HG03520 (cell line): Measurements from ENCODE around the gene TUBB1.
"Not testable (repeated sequence)": the region's sequence is repeated elsewhere in the genome, so short reads cannot be mapped to it uniquely, and the experiment has no call there.

Source experiments
- ATAC-seq: cut with Tn5 transposase; IDR thresholded peaks from one replicate; pipeline ENCODE4 v1.9.1; 2021; ENCODE audit warnings: mild to moderate bottlenecking, moderate library complexity; ENCODE audit not compliant: unreplicated experiment

The TUBB1 gene

DNA sequence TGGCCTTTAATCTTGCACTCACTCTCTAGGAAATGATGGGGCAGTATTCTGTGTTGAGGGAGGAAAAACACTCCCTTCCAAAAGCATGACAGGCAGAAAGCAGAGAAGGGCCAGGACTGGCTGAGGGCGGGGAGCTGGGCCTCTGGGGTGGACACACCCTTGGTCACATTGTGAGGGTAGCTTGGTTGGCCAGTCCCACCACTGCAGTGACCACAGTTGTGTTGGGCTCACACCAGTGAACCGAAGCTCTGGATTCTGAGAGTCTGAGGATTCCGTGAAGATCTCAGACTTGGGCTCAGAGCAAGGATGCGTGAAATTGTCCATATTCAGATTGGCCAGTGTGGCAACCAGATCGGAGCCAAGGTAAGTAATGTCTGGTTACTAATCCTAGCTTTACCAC is at the start of gene TUBB1:
Gene TUBB1, plus strand, starts transcription at position 213 of the 400 bp plus-strand sequence. Its CDS starts 94 bp downstream, at position 307.
- ATAC-seq: no peak

DNA sequence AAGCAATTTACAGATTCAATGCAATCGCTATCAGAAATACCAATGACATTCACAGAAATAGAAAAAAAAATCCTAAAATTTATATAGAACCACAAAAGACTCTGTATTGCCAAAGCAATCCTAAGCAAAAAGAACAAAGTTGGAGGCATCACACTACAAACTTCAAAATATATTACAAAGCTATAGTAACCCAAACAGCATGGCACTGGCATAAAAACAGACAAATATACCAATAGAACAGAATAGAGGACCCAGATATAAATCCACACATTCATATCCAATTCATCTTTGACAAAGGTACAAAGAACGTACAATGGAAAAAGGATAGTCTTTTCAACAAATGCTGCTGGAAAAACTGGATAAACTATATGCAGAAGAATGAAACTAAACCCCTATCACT is 49.8 kb upstream of the TUBB1 start:
- ATAC-seq: no peak

DNA sequence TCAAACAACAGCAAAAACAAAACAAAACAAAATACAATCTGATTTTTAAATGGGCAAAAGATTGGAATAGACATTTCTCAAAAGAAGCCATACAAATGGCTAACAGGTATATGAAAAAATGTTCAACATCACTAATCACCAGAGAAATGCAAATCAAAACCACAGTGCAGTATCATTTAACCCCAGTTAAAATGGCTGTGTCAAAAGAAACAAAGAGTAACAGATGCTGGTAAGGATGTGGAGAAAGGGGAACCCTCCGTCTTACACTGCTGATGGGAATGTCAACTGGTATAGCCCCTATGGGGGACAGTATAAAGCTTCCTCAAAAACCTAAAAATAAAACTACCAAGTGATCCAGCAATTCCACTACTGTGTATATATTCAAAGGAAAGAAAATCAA is 49.1 kb upstream of the TUBB1 start:
- no peak for ATAC-seq

DNA sequence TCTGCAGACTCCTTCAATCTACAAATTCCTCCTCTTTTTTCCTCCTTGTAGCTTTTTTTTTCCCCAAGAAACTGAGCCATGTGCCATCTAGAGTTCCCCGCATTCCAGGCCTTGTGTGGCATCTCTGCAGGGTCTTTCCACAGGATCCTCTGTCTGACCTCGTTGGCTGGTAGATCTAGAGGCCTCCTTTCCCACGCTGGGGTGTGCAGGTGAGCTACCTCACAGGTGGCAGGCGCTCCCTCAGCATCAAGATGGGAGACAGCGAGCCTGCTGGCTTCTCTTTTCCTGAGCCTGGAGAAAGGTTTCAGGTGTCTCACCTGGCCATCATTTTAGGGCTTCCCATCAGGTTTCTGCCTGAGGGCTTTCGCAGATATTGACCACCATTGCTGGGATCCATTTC is 47.8 kb upstream of the TUBB1 start:
- ATAC-seq: no peak

DNA sequence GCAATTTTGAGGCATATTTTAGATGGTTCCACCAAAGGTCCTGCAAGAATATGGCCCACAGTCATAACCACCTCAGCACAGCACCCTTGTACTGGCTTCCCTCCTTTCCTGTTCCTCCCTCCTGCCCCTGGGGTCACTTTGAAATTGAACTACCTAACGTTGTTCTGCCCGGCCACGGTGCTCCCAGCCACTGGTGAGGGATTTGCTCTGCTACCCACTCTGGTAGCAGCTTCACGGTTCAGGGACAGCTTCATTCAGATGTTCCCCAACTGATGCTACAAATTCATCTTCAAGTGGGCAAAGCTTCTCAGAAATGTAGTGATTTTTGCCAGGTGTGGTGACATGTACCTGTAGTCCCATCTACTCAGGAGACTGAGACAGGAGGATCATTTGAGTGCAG is 46.0 kb upstream of the TUBB1 start:
- no peak for ATAC-seq

DNA sequence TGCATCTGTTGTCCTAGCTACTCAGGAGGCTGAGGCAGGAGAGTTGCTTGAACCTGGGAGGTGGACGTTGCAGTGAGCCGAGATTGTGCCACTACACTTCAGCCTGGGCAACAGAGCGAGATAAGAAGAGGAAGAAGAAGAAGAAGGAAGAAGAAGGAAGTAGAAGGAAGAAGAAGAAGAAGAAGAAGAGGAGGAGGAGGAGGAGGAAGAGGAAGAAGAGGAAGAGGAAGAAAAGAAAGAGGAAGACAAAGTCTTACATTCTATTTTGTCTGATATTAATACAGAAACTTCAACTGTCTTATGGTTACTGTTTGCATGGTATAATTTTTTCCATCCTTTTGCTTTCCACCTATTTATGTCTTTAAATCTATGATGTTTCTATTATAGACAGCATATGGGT is 45.4 kb upstream of the TUBB1 start:
- no peak for ATAC-seq

DNA sequence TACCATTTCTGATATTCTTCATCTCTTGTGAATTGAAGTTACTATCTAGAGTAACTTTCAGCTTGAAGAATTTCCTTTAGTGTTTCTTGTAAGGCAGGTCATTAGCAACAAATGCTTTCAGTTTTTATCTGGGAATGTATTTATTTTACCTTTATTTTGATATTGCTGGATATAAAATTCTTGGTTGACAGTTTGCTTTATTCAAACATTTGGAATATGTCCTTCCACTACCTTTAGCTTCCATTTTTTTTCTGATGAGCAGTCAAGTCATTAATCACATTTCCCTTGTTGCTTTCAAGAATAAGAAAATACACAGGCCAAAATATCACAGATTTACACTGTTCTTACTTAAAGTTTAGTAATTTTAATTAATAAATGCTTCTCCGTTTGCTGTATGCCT is 43.9 kb upstream of the TUBB1 start:
- no peak for ATAC-seq

DNA sequence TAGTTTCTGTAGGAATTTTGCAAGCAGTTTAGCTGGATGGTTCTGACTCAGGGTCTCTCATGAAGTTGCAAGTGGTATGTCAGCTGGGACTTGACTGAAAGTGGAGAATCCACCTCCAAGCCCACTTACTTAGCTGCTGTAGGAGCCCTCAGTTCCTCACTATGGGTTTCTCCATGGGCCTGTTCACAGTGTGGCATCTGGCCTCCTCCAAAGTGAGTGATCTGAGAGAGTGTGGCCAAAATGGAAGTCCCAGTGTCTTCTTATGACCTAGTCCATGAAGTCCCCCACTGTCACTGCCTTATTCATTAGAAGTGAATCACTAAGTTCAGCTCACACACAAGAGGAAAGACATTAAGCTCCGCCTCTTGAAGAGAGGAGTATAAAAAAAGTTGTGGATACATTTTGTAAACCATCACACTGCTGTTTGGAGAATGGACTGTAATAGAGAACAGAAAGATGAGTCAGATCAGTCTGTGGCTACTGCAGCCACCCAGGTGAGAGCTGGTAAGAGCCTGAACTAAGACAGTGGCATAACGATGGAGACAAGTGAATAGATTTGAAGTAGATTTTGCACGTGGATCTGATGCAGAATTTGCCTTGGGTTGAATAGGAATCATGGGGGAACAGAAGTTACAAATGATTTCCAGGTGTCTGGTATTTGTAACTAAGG is 43.0 kb upstream of the TUBB1 start:
- ATAC-seq: no peak

DNA sequence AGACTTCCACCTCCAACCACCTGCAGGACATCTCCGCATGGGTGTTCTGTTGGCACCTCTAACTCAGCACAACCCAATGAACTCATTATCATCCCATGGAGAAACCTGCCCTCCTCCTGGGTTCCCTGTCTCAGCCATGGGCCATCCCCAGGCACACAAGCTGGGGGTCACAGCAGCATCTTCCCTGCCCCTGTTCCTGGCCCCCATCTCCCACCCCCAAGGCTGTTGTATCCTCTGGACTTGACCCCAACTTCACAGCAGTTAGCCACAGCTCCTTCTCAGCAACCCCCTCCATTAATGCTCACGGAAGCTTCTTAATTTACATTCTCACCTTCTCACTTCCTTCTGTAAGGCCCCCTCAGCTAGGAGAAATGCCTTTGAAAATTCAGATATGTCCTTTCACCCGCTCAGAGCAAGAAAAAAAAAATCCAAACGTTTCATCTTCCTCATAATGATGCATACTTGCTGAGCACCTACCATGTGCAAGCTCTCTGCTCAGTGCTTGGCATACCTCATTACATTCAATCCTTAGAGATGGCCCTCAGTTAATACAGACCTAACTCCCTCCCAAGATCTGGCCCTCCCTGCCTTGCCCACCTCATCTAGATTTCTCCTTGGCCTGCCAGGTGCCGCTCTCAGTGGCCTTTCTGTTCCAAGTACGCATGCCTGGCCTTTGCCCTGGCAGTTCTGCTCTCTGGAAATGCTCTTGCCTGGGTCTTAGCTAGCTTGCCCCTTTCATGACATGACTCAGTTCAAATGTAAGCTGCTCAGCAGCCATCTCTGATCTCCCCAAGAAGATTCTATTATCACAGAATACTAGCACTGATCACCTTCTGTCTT is 40.7 kb upstream of the TUBB1 start:
- ATAC-seq: no peak

DNA sequence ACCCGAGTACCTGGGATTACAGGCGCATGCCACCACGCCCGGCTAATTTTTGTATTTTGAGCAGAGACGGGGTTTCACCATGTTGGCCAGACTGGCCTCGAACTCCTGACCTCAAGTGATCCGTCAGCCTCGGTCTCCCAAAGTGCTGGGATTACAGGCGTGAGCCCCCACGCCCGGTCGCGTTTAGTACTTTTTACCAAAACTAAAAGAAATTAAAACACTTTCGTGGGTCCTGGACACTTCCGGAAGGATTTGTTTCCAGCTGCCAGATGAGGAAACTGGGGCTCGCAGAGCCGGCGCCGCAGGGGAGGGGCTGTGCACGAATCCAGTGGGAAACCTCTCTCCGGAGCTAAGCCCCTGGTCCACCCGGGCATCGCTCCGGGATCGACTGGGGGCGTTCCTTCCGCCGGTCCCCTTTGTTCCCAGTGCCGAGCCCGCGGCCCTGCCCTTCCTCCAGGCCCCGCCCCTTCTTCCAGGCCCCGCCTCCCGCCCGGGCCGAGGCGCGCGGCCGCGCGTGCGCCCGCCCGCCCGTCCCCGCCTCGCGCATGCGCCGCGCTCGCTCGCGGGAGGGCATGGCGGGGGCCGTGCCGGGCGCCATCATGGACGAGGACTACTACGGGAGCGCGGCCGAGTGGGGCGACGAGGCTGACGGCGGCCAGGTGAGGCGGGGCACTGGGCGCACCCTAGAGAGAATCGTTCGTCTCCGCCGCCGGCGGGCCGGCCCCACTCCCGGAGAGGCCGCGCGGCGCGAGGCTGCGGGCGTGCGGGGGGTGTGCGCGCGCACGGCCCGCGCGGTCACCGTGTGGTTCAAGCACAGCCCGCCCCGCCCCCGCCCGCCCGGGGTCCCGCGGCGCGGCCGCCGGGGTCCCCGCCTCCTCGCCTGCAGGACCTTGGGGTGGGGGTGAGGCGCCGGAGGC is 38.3 kb upstream of the TUBB1 start, which contains the start of gene NELFCD:
Gene NELFCD, plus strand, starts transcription at position 546 of the 917 bp plus-strand sequence. Its CDS starts 54 bp downstream, at position 600.
- ATAC-seq: peak; percentile 68

DNA sequence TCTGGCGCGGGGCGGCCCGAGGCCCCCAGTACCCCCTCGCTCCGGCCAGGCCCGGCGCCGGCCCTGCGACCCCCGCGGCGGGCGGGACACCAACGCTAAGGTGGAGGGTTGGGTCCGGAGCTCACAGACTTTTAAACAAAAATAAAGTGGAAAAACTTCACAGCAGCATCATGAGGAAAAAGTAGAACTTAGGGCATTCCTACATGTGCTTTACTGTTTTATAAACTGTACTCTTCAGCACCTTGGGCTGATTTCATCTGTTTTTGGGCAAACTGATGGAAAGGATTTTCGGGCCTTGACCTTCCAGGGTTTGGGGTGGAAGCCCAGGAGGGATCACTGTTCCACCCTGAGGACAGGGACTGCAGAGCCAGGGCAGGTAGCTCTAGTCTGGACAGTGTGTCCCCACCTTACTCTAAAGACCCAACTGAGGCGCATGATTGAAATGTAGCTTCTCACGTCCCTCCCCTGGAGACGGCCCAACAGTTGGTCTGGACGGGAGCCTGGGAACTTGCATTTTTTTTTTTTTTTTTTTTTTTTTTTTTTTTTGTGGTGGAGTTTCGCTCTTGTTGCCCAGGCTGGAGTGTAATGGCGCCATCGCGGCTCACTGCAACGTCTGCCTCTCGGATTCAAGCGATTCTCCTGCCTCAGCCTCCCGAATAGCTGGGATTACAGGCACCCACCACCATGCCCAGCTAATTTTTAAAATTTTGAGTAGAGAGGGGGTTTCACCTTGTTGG is 37.4 kb upstream of the TUBB1 start:
- ATAC-seq: peak; percentile 3

DNA sequence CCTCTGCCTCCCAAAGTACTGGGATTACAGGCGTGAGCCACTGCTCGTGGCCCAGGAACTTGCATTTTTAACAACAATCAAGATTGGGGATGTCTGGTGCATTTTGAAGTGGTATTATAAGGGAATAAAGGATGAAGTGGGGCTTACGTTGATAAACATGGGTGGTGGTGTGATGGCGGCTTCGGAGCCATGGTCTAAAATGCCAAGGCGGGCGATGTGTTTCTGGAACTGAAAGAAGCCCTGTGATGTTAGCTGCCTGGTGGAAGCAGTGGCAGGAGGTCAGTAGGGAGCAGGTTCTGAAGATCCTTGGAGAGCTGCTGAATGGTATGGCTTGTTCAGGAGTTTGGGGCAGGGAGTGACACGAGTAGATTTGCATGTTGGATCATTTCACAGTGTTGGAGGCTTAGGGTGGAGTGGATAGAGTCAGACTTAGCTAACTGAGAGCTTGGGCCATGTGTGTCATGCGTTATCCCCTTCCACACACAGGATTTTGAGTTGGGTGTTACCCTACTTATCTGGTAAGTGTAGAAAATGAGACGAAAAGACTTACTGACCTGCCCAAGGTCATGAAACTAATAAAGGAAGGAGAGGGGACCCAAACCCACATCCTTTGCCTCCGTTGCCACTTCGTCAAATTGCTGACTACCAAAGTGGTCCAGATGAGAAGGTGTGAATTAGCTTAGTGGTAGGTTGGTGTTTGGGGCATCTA is 36.7 kb upstream of the TUBB1 start:
- no peak for ATAC-seq

DNA sequence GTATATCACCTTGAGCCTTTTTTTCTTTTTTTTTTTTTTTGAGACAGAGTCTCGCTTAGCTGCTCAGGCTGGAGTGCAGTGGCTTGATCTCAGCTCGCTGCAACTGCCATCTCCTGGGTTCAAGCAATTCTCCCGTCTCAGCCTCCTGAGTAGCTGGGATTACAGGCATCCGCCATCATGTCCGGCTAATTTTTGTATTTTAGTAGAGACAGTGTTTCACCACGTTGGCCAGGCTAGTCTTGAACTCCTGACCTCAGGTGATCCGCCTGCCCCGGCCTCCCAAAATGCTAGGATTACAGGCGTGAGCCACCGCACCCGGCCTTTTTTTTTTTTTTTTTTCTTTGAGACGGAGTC is 36.1 kb upstream of the TUBB1 start:
- not testable (repeated sequence) for ATAC-seq

DNA sequence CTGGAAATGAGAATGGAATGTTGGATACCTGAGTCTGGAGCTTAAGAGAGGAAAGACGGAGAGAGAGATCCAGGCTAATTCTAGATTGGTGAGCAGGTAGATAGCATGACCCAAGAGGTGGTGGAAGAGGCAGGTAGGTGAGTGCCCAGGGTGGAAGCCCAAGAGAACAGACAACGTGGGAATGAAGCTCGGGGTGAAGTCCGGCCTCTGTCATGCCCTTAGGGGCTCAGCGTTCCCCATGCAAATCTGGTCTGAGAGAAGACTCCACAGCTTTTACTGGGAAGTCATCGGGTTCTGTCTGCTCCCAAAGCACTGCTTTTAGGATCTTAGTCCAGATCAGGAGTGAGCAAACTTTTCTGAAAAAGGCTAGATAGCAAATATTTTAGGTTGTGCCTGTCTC is 34.5 kb upstream of the TUBB1 start:
- ATAC-seq: no peak

DNA sequence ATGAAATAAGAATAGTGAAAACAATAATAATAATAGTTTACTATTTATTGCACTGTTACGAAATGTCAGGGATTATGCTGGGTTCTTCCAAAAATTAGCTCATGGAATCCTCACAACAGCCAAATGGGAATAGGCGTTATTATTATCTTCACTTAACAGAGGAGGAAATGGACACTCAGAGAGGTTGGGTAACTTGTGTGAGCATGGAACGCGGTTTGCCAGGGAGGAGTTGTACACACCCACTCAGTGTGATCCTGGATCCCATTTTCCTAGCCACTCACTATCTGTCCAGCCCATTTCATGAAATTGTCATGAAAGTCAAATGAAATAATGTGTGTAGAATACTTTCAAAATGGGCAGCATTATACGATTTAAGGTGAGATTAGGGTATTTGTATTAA is 33.6 kb upstream of the TUBB1 start:
- ATAC-seq: no peak

DNA sequence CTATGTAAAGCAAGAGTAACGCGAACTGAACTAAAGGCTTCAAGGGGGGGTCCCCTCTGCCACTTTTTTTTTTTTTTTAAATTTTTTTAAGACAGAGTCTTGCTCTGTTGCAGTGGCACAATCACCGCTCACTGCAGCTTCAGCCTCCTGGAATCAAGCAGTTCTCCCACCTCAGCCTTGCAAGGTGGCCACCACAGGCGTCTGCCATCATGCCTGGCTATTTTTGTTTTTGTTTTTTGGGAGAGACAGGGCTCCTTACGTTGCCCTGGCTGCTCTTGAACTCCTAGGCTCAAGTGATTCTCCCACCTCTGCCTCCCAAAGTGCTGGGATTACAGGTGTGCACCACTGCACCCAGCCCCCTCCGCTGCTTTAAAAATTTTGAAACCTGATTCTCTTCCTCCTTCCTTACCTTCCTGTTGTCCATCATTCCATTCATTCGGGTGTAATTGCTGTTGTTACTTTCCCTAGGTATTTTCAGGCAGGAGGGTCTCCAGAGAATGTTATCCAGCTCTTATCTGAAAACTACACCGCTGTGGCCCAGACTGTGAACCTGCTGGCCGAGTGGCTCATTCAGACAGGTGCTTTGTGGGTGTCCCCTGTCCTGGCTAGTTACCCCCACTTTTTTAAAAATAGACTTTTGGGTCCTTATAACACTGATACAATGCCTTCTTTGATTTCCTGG is 32.8 kb upstream of the TUBB1 start:
- ATAC-seq: no peak

DNA sequence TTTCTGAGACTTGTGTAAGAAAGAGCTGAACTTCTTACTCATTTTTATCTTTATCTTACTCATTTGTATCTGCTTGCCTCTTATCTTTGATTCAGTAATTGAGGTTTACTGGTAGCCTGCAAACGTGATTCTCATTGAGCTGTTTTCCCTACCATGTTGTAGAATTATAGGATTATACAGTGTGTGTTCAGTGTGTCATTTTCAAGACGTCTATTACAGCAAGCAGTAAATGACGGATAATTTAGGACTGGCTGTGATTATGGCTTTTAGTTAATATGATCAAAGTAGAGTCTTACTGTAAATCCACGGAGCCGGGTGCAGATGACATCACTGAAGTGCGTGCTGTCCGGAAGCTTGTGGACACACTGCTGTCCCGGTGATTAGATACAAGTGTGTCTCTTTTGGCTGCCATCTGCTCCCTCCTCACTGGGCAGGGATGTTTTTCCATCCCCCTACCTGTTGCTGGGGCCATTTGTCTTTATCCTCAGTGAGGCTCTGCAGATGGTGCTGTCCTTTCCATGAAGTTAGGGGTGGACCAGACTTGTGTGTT is 32.2 kb upstream of the TUBB1 start:
- no peak for ATAC-seq

DNA sequence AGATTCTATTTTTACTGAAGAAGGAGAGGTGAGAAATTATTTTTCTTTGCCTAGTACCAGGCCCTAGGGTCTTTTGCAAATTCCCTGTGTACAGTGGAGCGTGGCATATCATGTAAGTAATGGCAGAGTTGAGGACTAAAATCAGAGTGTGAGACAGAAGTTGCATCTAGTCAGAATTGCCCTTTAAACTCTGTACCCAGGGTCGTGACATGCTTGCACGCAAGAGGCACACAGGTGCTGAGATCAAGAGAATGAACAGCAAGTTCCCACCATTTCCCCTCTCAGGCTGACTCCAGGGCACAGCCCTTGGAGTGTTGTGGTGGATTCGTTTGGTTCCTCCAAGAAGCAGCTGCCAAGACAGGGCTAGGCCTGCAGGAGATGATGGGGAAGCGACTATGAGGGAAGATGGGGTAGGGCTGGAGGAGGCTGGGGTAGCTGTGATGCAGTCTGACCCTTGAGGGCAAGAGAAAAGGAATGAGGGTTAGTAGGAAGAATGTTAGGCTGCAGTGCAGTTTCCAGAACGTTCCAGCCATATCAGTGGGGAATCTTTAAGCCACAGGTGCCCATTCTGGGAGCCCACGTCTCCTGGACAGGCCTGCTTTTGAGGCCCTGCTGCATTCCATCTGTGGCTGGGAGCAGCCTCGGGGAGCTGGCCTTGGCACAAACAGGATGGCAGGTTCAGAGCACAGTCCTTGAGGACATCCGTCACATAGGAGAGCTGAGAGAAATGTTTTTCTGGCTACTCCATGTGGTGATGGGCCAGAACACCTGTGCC is 31.3 kb upstream of the TUBB1 start:
- no peak for ATAC-seq

DNA sequence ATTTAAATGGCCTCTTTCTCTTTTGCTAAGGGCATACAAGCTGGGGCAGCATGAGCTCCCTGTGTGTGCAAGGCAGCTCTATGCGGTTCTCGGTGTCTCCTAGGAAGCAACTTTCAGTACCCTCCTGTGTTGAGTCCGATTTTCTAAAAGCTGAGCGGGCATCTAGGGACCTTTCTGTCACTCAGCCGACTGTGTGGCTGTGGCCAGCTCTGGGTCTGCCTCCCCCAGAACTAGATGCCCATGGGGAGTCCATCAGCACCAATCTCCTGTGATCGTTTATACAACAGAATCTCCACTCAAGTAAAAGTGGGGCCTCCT is 30.7 kb upstream of the TUBB1 start:
- no peak for ATAC-seq
